ENCODE data around the gene CELSR3. TPM values are rescaled to one million over a fixed set of nuclear protein-coding genes. Genes with fewer than 3 reads are reported as not detected.

CELSR3 gene
- total and polyA plus RNA-seq, 4 donors, result 0.16 to 0.37 (median 0.26) TPM

- TF ChIP-seq, protein P1, sequence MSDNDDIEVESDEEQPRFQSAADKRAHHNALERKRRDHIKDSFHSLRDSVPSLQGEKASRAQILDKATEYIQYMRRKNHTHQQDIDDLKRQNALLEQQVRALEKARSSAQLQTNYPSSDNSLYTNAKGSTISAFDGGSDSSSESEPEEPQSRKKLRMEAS (IDR thresholded peaks at IDR 0.05), result no peak
Observed at GRCh38 chr3:48601622-48601994, 61.1 kb downstream of the CELSR3 start (continued).

GRCh38 chr3:48600711-48601621 is 61.7 kb downstream of the CELSR3 start:
- 97% methylated on average over 19 of the region's 19 CpGs for WGBS
- Histone ChIP-seq H3K36me3 (ENCODE audit: control insufficient read depth in 4 of 4, insufficient read depth in 3 of 4, low read depth in 1 of 4, low read length in 3 of 4) (peaks cover 19 to 83% (median 66%) of the 10 kb centered on the region in 4 donors), H3K4me1 (ENCODE audit: control insufficient read depth in 4 of 4, insufficient read depth in 4 of 4, low read length in 3 of 4) (no peaks in the 10 kb centered on the region), H3K4me3 (ENCODE audit: low read depth in 1 of 3, low read length in 3 of 3) (no peak overlapping the region), H3K27me3 (ENCODE audit: control insufficient read depth in 4 of 4, insufficient read depth in 4 of 4, low read length in 3 of 4) (no peaks in the 10 kb centered on the region), H3K27ac (ENCODE audit: low read depth in 1 of 2, low read length in 2 of 2) (no peak overlapping the region), H3K9ac (ENCODE audit: low read depth in 1 of 2, low read length in 2 of 2) (no peak overlapping the region), H3K9me3 (ENCODE audit: control insufficient read depth in 4 of 4, low read length in 3 of 4) (no peaks in the 10 kb centered on the region)
- no peak for TF ChIP-seq TAF1 (conservative IDR thresholded peaks at IDR 0.05)
- TF ChIP-seq, protein P2, sequence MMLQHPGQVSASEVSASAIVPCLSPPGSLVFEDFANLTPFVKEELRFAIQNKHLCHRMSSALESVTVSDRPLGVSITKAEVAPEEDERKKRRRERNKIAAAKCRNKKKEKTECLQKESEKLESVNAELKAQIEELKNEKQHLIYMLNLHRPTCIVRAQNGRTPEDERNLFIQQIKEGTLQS (IDR thresholded peaks at IDR 0.05), result no peak
- no peak for TF ChIP-seq SP1 (IDR thresholded peaks at IDR 0.05)
- TF ChIP-seq JUND (IDR thresholded peaks at IDR 0.05), result no peak
- TF ChIP-seq, protein P1 (IDR thresholded peaks at IDR 0.05), result no peak
- no peak for TF ChIP-seq ZBTB33 (IDR thresholded peaks at IDR 0.05)
- no peak for TF ChIP-seq GABPA (IDR thresholded peaks at IDR 0.05 in 1 of 2, conservative IDR thresholded peaks at IDR 0.05 in 1 of 2)
- no peak for TF ChIP-seq YY1 (IDR thresholded peaks at IDR 0.05)
- TF ChIP-seq FOXA2 (IDR thresholded peaks at IDR 0.05), result no peak
- no peak for TF ChIP-seq HNF4A (conservative IDR thresholded peaks at IDR 0.05)
- TF ChIP-seq NR2F2 (IDR thresholded peaks at IDR 0.05), result no peak
- TF ChIP-seq RAD21 (IDR thresholded peaks at IDR 0.05), result no peak
- TF ChIP-seq, protein P3, sequence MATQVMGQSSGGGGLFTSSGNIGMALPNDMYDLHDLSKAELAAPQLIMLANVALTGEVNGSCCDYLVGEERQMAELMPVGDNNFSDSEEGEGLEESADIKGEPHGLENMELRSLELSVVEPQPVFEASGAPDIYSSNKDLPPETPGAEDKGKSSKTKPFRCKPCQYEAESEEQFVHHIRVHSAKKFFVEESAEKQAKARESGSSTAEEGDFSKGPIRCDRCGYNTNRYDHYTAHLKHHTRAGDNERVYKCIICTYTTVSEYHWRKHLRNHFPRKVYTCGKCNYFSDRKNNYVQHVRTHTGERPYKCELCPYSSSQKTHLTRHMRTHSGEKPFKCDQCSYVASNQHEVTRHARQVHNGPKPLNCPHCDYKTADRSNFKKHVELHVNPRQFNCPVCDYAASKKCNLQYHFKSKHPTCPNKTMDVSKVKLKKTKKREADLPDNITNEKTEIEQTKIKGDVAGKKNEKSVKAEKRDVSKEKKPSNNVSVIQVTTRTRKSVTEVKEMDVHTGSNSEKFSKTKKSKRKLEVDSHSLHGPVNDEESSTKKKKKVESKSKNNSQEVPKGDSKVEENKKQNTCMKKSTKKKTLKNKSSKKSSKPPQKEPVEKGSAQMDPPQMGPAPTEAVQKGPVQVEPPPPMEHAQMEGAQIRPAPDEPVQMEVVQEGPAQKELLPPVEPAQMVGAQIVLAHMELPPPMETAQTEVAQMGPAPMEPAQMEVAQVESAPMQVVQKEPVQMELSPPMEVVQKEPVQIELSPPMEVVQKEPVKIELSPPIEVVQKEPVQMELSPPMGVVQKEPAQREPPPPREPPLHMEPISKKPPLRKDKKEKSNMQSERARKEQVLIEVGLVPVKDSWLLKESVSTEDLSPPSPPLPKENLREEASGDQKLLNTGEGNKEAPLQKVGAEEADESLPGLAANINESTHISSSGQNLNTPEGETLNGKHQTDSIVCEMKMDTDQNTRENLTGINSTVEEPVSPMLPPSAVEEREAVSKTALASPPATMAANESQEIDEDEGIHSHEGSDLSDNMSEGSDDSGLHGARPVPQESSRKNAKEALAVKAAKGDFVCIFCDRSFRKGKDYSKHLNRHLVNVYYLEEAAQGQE (IDR thresholded peaks at IDR 0.05), result no peak
- TF ChIP-seq, protein P4, sequence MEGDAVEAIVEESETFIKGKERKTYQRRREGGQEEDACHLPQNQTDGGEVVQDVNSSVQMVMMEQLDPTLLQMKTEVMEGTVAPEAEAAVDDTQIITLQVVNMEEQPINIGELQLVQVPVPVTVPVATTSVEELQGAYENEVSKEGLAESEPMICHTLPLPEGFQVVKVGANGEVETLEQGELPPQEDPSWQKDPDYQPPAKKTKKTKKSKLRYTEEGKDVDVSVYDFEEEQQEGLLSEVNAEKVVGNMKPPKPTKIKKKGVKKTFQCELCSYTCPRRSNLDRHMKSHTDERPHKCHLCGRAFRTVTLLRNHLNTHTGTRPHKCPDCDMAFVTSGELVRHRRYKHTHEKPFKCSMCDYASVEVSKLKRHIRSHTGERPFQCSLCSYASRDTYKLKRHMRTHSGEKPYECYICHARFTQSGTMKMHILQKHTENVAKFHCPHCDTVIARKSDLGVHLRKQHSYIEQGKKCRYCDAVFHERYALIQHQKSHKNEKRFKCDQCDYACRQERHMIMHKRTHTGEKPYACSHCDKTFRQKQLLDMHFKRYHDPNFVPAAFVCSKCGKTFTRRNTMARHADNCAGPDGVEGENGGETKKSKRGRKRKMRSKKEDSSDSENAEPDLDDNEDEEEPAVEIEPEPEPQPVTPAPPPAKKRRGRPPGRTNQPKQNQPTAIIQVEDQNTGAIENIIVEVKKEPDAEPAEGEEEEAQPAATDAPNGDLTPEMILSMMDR (IDR thresholded peaks at IDR 0.05; ENCODE audit: low read depth, low read length, missing input control), result no peak
- TF ChIP-seq EGR1 (IDR thresholded peaks at IDR 0.05; ENCODE audit: low read depth in 2 of 2), result no peak
- TF ChIP-seq FOXA1 (IDR thresholded peaks at IDR 0.05), result no peak
- no peak for TF ChIP-seq HNF4G (IDR thresholded peaks at IDR 0.05)
- no peak for TF ChIP-seq RXRA (IDR thresholded peaks at IDR 0.05)
- DNase-seq (ENCODE audit: low spot score), result no peak
